GM12878 (cell line): ENCODE data around the gene AASDHPPT. TPM values are rescaled to one million over a fixed set of nuclear protein-coding genes. Genes with fewer than 3 reads are reported as not detected.
"Not testable (repeated sequence)": the region's sequence is repeated elsewhere in the genome, so short reads cannot be mapped to it uniquely, and the experiment has no call there.

Experiments used
- ATAC-seq: fragments of 200-7000 bp; cut with Tn5 transposase; 3 replicates; pipeline ENCODE4 v1.9.1; 2020; ENCODE audit warnings: mild to moderate bottlenecking, moderate library complexity
- BruUV-seq: library from RNA; stranded (reverse); fragments of 400-500 nt; replicated peaks from 2 replicates; lab custom pipeline; 2021; lab: Mats Ljungman, UMichigan
- CTCF ChIA-PET: fragments of 300-600 bp; sonication (Branson Sonifier 250); formaldehyde crosslinking; extraction: SDS; loops from one replicate; lab custom pipeline; 2021; ENCODE audit warnings: inconsistent platforms; lab: Yijun Ruan, JAX
- POLR2A ChIA-PET: fragments of 350-600 bp; formaldehyde crosslinking; extraction: SDS; loops from one replicate; lab custom pipeline; 2021; ENCODE audit warnings: inconsistent platforms; lab: Charles Lee
- RAD21 ChIA-PET: fragments of 300-600 bp; sonication (Branson Sonifier 250); formaldehyde crosslinking; loops from one replicate; lab custom pipeline; 2023; ENCODE audit warnings: antibody characterized with exemption; ENCODE audit not compliant: unreplicated experiment; lab: Charles Lee
- SMC1A ChIA-PET: fragments of 300-600 bp; sonication (Branson Sonifier 250); formaldehyde crosslinking; loops from one replicate; lab custom pipeline; 2023; ENCODE audit not compliant: unreplicated experiment, uncharacterized antibody; lab: Charles Lee
- DNase-seq: peaks from one replicate; pipeline ENCODE4 v3.0.0-alpha.2; 2011; ENCODE audit warnings: low read depth, low spot score
- FAIRE-seq: peaks from 3 replicates; lab custom pipeline; 2011; peaks lifted over from hg19 to GRCh38; lab: Jason Lieb, UNC
- H2AFZ ChIP-seq: 2 replicates; pipeline ENCODE4 v1.6.0; 2011; ENCODE audit warnings: low read depth, low read length, control low read depth; ENCODE audit not compliant: control insufficient read depth
- H3K27ac ChIP-seq: 2 replicates; pipeline ENCODE4 v1.5.1; 2011; ENCODE audit warnings: control low read depth; ENCODE audit not compliant: control insufficient read depth, insufficient read depth
- H3K27me3 ChIP-seq, 2 experiments: replicated peaks in 1 of 2; 2 replicates each; pipeline versions ENCODE4 v1.6.0 to v1.6.1; 2011; ENCODE audit warnings: low read length in 1 of 2; ENCODE audit not compliant: control insufficient read depth in 2 of 2, insufficient read depth in 2 of 2
- H3K36me3 ChIP-seq, 2 experiments: 2 replicates each; pipeline ENCODE4 v1.5.1; 2011; ENCODE audit warnings: low read length in 1 of 2; ENCODE audit not compliant: control insufficient read depth in 2 of 2, insufficient read depth in 2 of 2
- H3K4me1 ChIP-seq: 2 replicates; pipeline ENCODE4 v1.6.1; 2011; ENCODE audit warnings: mild to moderate bottlenecking, low read length, moderate library complexity, mixed read lengths; ENCODE audit not compliant: control insufficient read depth, insufficient read depth
- H3K4me2 ChIP-seq: 2 replicates; pipeline ENCODE4 v1.6.0; 2011; ENCODE audit warnings: control low read depth; ENCODE audit not compliant: control insufficient read depth, insufficient read depth
- H3K4me3 ChIP-seq: fragments of 200-600 bp; sonication (generic); 2 replicates; pipeline ENCODE4 v1.5.1; 2016
- H3K79me2 ChIP-seq: 2 replicates; pipeline ENCODE4 v1.6.0; 2011; ENCODE audit warnings: low read length; ENCODE audit not compliant: control insufficient read depth, insufficient read depth
- H3K9ac ChIP-seq: 2 replicates; pipeline ENCODE4 v1.8.0; 2011; ENCODE audit warnings: low read length, control low read depth, mixed read lengths; ENCODE audit not compliant: control insufficient read depth, insufficient read depth
- H3K9me3 ChIP-seq: replicated peaks from 3 replicates; pipeline ENCODE4 v1.5.1; 2011; ENCODE audit warnings: mild to moderate bottlenecking, low read length; ENCODE audit not compliant: control insufficient read depth, insufficient read depth
- H4K20me1 ChIP-seq: 2 replicates; pipeline ENCODE4 v1.6.0; 2011; ENCODE audit not compliant: control insufficient read depth, insufficient read depth
- BMI1 ChIP-seq: fragments of 450-650 bp; IDR thresholded peaks from 2 replicates; pipeline ENCODE4 v1.6.1; 2016; ENCODE audit warnings: mild to moderate bottlenecking, moderate library complexity, borderline replicate concordance
- NR2C2 ChIP-seq: IDR thresholded peaks from 2 replicates; pipeline ENCODE4 v1.6.1; 2011; ENCODE audit warnings: borderline replicate concordance, low read depth; ENCODE audit not compliant: control insufficient read depth, insufficient read length
- RAD21 ChIP-seq: IDR thresholded peaks from 2 replicates; pipeline ENCODE4 v1.6.1; 2011; ENCODE audit warnings: mild to moderate bottlenecking, low read depth, low read length, moderate library complexity; ENCODE audit not compliant: insufficient read depth
- SIN3A ChIP-seq: IDR thresholded peaks from 2 replicates; pipeline ENCODE4 v1.6.1; 2012; ENCODE audit warnings: low read depth, low read length, improper control_type of control experiment
- WGBS: methylation state at CpG from one replicate; pipeline ENCODE4 v1.1.6; 2016; ENCODE audit warnings: low lambda C conversion rate; ENCODE audit not compliant: insufficient replicate concordance, insufficient coverage; ENCODE audit errors: missing lambda C conversion rate; 5-methylcytosine and 5-hydroxymethylcytosine counted together
- in situ Hi-C: fragments of 300-500 bp; cut with MboI; formaldehyde crosslinking; loops from 9 replicates; pipeline ENCODE4 v1.14.3; 2018; ENCODE audit warnings: mixed read lengths
- intact Hi-C: fragments of 100-400 bp; cut with micrococcal nuclease; formaldehyde crosslinking; loops from one replicate; pipeline ENCODE4 v1.14.2; 2022; ENCODE audit not compliant: unreplicated experiment
- polyA plus RNA-seq, 11 experiments: library from polyadenylated mRNA; depleted of rRNA in 4 of 11; unstranded in 6 of 11; stranded (reverse) in 5 of 11; fragments of >200 nt; fragmentation: Nextera tagmentation in 4 of 11; fragmentation: Illumina TruSeq in 1 of 11; extraction: Ambion mirVana in 4 of 11; extraction: Trizol in 1 of 11; gene quantifications; 1 replicate in 1 of 11; 2 replicates in 10 of 11; pipeline versions ENCODE4 v1.2.1 to v1.2.3, GENCODE V29; 2011 to 2016; ENCODE audit warnings: inconsistent platforms in 2 of 11, missing spikeins in 2 of 11, low read depth in 1 of 11
- total RNA-seq, 4 experiments: library from RNA; depleted of rRNA in 3 of 4; stranded (reverse); fragments of >200 nt in 3 of 4; fragmentation: Illumina TruSeq in 1 of 4; extraction: Trizol in 1 of 4; gene quantifications; 2 replicates each; pipeline versions ENCODE4 v1.2.1 to v1.2.3, GENCODE V29; 2013 to 2021
- TF ChIP-seq, protein P1 (sequence below): IDR thresholded peaks from 2 replicates; pipeline ENCODE4 v1.6.1; 2012; ENCODE audit warnings: low read depth, low read length, improper control_type of control experiment
- TF ChIP-seq, protein P2 (sequence below): fragments of 450-650 bp; IDR thresholded peaks from 2 replicates; pipeline ENCODE4 v1.6.1; 2016; ENCODE audit warnings: mild to moderate bottlenecking

Gene AASDHPPT
- total and polyA plus RNA-seq, 10 of the 15 experiments (the other 5 are each of a cell fraction or from before 2014, with no cell fraction given): 37.3 to 92.6 (median 50.5) TPM

DNA sequence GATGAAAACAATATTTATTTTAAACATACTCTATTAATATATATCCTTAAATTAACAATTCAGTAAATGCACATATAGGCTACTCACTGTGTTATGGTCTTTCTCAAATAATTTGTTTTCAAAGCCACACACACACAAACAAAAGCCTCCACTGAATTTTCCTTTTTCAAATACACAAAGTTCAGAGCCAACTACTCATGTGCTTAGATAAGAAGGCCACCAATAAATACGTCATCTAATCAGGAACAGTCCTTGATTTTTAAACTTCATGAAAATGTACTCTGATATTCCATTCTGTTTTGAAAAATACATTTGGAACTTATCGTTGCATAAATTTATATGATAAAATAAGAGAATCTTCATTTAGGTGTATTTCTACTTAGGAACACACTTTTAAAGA lies 26.4 kb upstream of the AASDHPPT start (continued):
- no peak for TF ChIP-seq RAD21
- TF ChIP-seq BMI1: no peak
- TF ChIP-seq, protein P1, sequence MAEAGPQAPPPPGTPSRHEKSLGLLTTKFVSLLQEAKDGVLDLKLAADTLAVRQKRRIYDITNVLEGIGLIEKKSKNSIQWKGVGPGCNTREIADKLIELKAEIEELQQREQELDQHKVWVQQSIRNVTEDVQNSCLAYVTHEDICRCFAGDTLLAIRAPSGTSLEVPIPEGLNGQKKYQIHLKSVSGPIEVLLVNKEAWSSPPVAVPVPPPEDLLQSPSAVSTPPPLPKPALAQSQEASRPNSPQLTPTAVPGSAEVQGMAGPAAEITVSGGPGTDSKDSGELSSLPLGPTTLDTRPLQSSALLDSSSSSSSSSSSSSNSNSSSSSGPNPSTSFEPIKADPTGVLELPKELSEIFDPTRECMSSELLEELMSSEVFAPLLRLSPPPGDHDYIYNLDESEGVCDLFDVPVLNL: no peak
- TF ChIP-seq NR2C2: no peak
- TF ChIP-seq, protein P2, sequence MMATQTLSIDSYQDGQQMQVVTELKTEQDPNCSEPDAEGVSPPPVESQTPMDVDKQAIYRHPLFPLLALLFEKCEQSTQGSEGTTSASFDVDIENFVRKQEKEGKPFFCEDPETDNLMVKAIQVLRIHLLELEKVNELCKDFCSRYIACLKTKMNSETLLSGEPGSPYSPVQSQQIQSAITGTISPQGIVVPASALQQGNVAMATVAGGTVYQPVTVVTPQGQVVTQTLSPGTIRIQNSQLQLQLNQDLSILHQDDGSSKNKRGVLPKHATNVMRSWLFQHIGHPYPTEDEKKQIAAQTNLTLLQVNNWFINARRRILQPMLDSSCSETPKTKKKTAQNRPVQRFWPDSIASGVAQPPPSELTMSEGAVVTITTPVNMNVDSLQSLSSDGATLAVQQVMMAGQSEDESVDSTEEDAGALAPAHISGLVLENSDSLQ: no peak
- TF ChIP-seq SIN3A: no peak

DNA sequence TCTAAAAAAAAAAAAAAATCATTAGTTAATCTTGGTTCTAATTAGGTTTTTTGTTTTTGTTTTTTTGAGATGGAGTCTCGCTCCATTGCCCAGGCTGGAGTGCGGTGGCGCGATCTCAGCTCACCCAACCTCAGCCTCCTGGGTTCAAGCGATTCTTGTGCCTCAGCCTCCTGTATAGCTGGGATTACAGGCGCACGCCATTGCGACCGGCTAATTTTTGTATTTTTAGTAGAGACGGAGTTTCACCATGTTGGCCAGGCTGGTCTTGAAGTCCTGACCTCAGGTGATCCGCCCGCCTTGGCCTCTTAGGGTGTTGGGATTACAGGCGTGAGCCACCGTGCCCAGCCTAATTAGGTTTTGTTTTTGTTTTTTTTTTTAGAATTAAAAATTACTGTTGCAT lies 19.1 kb upstream of the AASDHPPT start:
- H3K9me3 ChIP-seq, H3K36me3 ChIP-seq, SMC1A ChIA-PET, DNase-seq, H3K79me2 ChIP-seq, H4K20me1 ChIP-seq, H3K4me1 ChIP-seq, H3K9ac ChIP-seq, FAIRE-seq, in situ Hi-C loops, H2AFZ ChIP-seq, H3K27ac ChIP-seq, H3K4me3 ChIP-seq, intact Hi-C loops, H3K4me2 ChIP-seq, BruUV-seq, H3K27me3 ChIP-seq, RAD21 ChIA-PET, ATAC-seq: not testable (repeated sequence)
- 97% methylated on average over 14 of the region's 14 CpGs for WGBS
- ChIA-PET CTCF (interaction anchor here (1.0 kb wide), 1 partner anchor 19 kb away, joined by 3 read pairs; the partner anchor contains the start of genes AASDHPPT and KBTBD3), POLR2A (interaction anchor here (0.6 kb wide), 2 partner anchors 11 to 99 kb away, joined by 3 read pairs; no protein-coding TSS in a partner anchor)
